Activated CD4-positive, alpha-beta T cell treated with anti-CD3 and anti-CD28 coated beads, Interleukin-2, Interleukin-6, amounts not matched to agents 100 ng/mL and 50 ng/mL, durations not matched to agents 16 hours and 8 hours (primary cell): ENCODE measurements around the gene KNTC1.

Experiments used
- DNase-seq: peaks from one replicate; pipeline ENCODE4 v3.0.0-alpha.2; 2020

KNTC1 gene

DNA sequence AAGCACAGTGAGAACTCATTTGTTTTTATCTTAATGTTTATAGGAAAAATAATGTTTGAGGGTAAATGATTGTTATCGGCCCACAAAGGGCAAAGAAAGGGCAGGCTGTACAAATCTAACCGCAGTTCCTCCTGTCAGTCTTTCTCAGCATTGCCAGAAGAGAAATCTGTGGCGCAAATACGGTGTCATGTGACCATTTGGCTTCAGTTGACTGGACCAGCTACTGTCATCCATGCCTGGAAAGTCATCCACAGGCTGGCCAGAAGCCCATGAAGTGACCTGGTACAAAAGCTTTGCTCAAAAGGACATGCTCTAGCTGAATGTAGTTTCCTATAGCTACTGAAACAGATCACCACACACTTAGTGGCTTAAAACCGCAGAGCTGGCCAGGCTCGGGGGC lies 132.5 kb downstream of the KNTC1 start:
- no peak for DNase-seq

- DNase-seq: no peak
Observed at GRCh38 chr12:122661246-122661645, 134.2 kb downstream of the KNTC1 start.

DNA sequence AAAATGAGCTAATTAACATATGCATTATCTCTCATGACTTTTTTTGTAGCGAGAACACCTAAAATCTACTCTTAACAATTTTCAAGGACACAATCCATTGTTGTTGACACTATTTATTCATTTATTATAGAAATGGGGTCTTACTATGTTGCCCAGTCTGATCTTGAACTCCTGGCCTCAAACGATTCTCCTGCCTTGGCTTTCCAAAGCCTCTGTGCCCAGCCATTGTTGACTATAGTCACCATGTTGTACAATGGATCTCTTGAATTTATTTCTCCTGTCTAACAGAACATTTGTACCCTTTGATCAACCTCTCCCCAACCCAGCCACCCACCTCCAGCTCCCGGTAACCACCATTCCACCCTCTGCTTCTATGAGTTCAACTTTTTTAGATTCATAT lies 134.9 kb downstream of the KNTC1 start:
- no peak for DNase-seq

- DNase-seq: no peak
Observed at GRCh38 chr12:122665349-122665748, 138.3 kb downstream of the KNTC1 start.

DNA sequence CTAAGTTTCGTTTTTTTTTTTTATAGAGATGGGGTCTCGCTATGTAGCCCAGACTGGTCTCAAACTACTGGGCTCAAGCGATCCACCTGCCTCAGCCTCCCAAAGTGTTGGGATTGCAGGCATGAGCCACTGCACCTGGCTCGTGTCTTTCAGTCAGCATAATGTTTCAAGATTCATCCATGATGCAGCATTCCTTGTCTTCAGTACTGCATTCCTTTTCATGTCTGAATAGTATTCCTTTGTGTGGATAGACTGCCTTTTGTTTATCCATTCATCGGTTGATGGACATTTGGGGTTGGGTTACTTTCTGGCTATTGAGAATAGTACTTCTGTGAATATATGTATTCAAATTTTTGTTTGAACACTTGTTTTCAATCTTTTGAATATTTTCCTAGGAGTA lies 138.7 kb downstream of the KNTC1 start:
- no peak for DNase-seq

GRCh38 chr12:122668268-122668667 lies 141.2 kb downstream of the KNTC1 start:
- no peak for DNase-seq

GRCh38 chr12:122669397-122670070 lies 142.5 kb downstream of the KNTC1 start:
- no peak for DNase-seq

GRCh38 chr12:122672515-122672914 lies 145.5 kb downstream of the KNTC1 start:
- no peak for DNase-seq
